ENCODE measurements around the gene DBF4B.

Gene DBF4B

DNA sequence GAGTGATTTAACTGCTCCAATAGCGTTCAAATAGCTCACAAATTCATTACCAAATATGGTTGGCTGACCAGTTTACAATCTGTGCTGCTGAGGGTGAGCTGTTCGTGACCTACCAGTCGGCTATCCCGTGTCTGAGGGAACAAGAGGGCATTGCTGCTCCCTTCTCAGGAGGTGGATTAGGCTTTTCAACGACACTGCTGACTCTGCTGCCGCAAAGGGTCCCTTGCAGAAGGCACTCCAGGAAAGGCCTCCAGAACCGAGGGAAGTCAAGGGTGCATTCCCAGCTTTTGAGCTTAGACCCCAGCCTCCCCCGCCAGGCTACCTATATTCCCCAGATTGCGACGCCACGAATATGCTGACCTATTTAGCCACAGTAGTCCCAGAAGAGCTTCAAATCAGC, 89.3 kb downstream of the DBF4B start:
- no peak for DNase-seq (ENCODE audit: low read depth in 2 of 2)

DNA sequence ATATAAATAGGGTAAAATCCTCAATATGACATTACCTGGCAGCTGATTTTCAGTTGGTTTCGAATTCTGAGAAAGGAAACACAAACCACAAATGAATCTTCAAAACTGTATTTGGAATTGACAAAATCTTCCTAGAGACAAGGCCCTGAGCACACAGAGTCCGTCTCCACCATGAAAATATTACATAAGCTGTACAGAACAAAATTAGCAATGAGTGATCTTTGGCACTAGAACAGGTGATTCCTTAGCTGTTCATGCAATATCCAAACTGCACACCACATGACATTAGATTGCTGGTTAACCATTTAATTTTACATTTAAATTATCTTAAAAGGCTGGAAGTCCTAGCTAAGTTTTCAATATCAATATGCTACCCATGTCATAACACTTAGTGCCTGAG, 89.9 kb downstream of the DBF4B start:
- no peak for DNase-seq (ENCODE audit: low read depth in 2 of 2)

Measured in stimulated activated CD4-positive, alpha-beta T cell treated with anti-CD3 and anti-CD28 coated beads, Interleukin-15, amount 100 ng/mL, for 48 hours (primary cell).